ENCODE results near the gene ETNK2. TPM values are rescaled to one million over a fixed set of nuclear protein-coding genes. Genes with fewer than 3 reads are reported as not detected.

The ETNK2 gene
- polyA plus RNA-seq, 2 of the 4 experiments (the other 2 are of a cell fraction): 3.4 to 5.2 TPM

- ChIA-PET POLR2A (no interaction called here), CTCF (interaction anchor here (1.2 to 3.5 kb wide), 5 partner anchors 8 to 274 kb away, joined by 3 to 26 read pairs (median 11); no protein-coding TSS in a partner anchor)
- WGBS (ENCODE audit: missing lambda C conversion rate): 41% methylated on average over 4 of the region's 4 CpGs
- FAIRE-seq (no peak), ATAC-seq (no peak), DNase-seq (ENCODE audit: low read depth in 1 of 2, low spot score in 1 of 2) (no peak)
- Histone ChIP-seq H3K4me2 (no peak overlapping the region), H3K4me1 (no peaks in the 10 kb centered on the region), H3K27ac (no peak overlapping the region), H3K4me3 (no peak overlapping the region), H3K9me3 (no peaks in the 10 kb centered on the region)
- TF ChIP-seq KDM5A (IDR thresholded peaks at IDR 0.05): no peak
- no peak for TF ChIP-seq CBX8 (IDR thresholded peaks at IDR 0.05)
- no peak for TF ChIP-seq HOXB13 (CRISPR knock-in tag; IDR thresholded peaks at IDR 0.05; ENCODE audit: low read depth)
- TF ChIP-seq JUNB (IDR thresholded peaks at IDR 0.05): no peak
- no peak for TF ChIP-seq E2F6 (IDR thresholded peaks at IDR 0.05; ENCODE audit: borderline replicate concordance, low read depth)
- no peak for TF ChIP-seq CHD4 (IDR thresholded peaks at IDR 0.05; ENCODE audit: borderline replicate concordance)
- no peak for TF ChIP-seq NFE2L2 (conservative IDR thresholded peaks at IDR 0.05; ENCODE audit: low read length)
- no peak for TF ChIP-seq ZSCAN20 (CRISPR knock-in tag; IDR thresholded peaks at IDR 0.05)
- TF ChIP-seq PBX3 (IDR thresholded peaks at IDR 0.05): no peak
- TF ChIP-seq HMGXB4 (CRISPR knock-in tag; IDR thresholded peaks at IDR 0.05; ENCODE audit: borderline replicate concordance): no peak
- TF ChIP-seq BCL3 (IDR thresholded peaks at IDR 0.05): no peak
- TF ChIP-seq FOXS1 (CRISPR knock-in tag; IDR thresholded peaks at IDR 0.05): no peak
- no peak for TF ChIP-seq POLR2A (IDR thresholded peaks at IDR 0.05; ENCODE audit: low read length)
- TF ChIP-seq HDAC2 (IDR thresholded peaks at IDR 0.05): no peak
- TF ChIP-seq GATA3 (IDR thresholded peaks at IDR 0.05; ENCODE audit: borderline replicate concordance): no peak
- TF ChIP-seq REST (IDR thresholded peaks at IDR 0.05): no peak
- TF ChIP-seq ATOH8 (CRISPR knock-in tag; IDR thresholded peaks at IDR 0.05; ENCODE audit: low read depth): no peak
These were observed 6.8 kb downstream of the ETNK2 start for GRCh38 chr1:204145033-204145504.

Measured in A549 (cell line).